Measurements from ENCODE around the gene NNMT. TPM values are rescaled to one million over a fixed set of nuclear protein-coding genes. Genes with fewer than 3 reads are reported as not detected.

The NNMT gene
- polyA plus RNA-seq, 1 donor (not counting 4 experiments of a cell fraction or from before 2014, with no cell fraction given), result 0.13 TPM

DNA sequence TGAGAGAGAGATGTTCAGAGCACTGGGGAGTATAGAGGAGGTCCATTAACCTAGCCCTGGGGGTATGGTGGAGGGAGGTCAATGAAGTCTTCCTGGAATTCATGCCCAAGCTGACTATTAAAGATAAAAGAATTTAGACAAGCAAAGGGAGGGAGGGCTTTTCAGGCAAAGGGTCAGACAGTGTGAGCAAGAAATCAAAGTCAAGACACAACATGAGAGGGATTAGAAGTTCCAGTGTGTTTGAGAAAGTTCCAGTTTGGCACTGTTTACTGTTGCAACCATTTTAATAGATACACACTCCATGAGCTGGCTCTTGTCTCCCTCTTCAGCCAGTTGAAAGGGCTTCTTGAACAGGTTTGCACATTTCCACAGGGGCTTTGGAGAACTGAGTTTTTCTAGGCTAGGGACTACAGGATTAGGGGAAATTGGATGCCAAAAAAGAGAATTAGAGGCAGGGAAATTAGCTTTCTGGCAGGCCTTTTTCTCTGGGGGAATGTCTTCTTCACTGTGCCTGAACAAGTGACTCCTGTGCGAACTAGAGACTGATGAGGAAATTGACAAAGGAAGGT lies 14.7 kb upstream of the NNMT start:
- Histone ChIP-seq H3K36me3 (ENCODE audit: control insufficient read depth in 2 of 2, extremely low read depth in 1 of 2, insufficient read depth in 2 of 2, low read length in 2 of 2) (no peaks in the 10 kb centered on the region), H3K79me2 (ENCODE audit: control insufficient read depth, insufficient read depth, low read length) (no peaks in the 10 kb centered on the region), H3K4me1 (ENCODE audit: control insufficient read depth, extremely low read depth, insufficient read depth, low read length) (no peaks in the 10 kb centered on the region), H2AFZ (ENCODE audit: control insufficient read depth, low read length) (no peak overlapping the region), H3K27ac (ENCODE audit: control insufficient read depth, insufficient read depth, low read length) (no peak overlapping the region), H3K4me3 (ENCODE audit: control insufficient read depth in 2 of 3, extremely low read depth in 1 of 3, insufficient read depth in 2 of 3, low read depth in 1 of 3, low read length in 3 of 3) (no peak overlapping the region), H3K4me2 (ENCODE audit: control insufficient read depth, extremely low read depth, insufficient read depth, low read depth, low read length) (no peak overlapping the region), H3K27me3 (ENCODE audit: control insufficient read depth, extremely low read depth, insufficient read depth, low read length) (no peaks in the 10 kb centered on the region), H4K20me1 (ENCODE audit: control insufficient read depth, extremely low read depth, insufficient read depth, low read length) (no peaks in the 10 kb centered on the region), H3K9me1 (ENCODE audit: control insufficient read depth, extremely low read depth, insufficient read depth, low read length) (no peaks in the 10 kb centered on the region), H3K9me3 (ENCODE audit: control insufficient read depth, low read depth, low read length) (no peaks in the 10 kb centered on the region), H3K9ac (ENCODE audit: control insufficient read depth, extremely low read depth, insufficient read depth, low read length) (no peak overlapping the region)
- FAIRE-seq, result no peak
- DNase-seq (ENCODE audit: low read depth, low spot score), result no peak
- dilution Hi-C loops (cut with MboI; ENCODE audit: extremely low pct_ligation_motif_present, low sequenced_read_pairs), result no loop called here
- TF ChIP-seq, protein P1, sequence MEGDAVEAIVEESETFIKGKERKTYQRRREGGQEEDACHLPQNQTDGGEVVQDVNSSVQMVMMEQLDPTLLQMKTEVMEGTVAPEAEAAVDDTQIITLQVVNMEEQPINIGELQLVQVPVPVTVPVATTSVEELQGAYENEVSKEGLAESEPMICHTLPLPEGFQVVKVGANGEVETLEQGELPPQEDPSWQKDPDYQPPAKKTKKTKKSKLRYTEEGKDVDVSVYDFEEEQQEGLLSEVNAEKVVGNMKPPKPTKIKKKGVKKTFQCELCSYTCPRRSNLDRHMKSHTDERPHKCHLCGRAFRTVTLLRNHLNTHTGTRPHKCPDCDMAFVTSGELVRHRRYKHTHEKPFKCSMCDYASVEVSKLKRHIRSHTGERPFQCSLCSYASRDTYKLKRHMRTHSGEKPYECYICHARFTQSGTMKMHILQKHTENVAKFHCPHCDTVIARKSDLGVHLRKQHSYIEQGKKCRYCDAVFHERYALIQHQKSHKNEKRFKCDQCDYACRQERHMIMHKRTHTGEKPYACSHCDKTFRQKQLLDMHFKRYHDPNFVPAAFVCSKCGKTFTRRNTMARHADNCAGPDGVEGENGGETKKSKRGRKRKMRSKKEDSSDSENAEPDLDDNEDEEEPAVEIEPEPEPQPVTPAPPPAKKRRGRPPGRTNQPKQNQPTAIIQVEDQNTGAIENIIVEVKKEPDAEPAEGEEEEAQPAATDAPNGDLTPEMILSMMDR (optimal IDR thresholded peaks at IDR 0.05 in 1 of 3, IDR thresholded peaks at IDR 0.05 in 1 of 3, conservative IDR thresholded peaks at IDR 0.05 in 1 of 3; ENCODE audit: extremely low read depth in 1 of 3, insufficient read depth in 2 of 3, low read length in 3 of 3), result no peak
- no peak for TF ChIP-seq EZH2 (IDR thresholded peaks at IDR 0.05; ENCODE audit: low read length)

- DNase-seq (ENCODE audit: low read depth, low spot score) (no peak), FAIRE-seq (no peak)
- H3K4me1 ChIP-seq (ENCODE audit: control insufficient read depth, extremely low read depth, insufficient read depth, low read length), result no peaks in the 10 kb centered on the region
- no peaks in the 10 kb centered on the region for H3K79me2 ChIP-seq (ENCODE audit: control insufficient read depth, insufficient read depth, low read length)
- H3K27ac ChIP-seq (ENCODE audit: control insufficient read depth, insufficient read depth, low read length), result no peak overlapping the region
- no peak overlapping the region for H3K4me2 ChIP-seq (ENCODE audit: control insufficient read depth, extremely low read depth, insufficient read depth, low read depth, low read length)
- H3K9me3 ChIP-seq (ENCODE audit: control insufficient read depth, low read depth, low read length), result no peaks in the 10 kb centered on the region
- H3K4me3 ChIP-seq (ENCODE audit: control insufficient read depth in 2 of 3, extremely low read depth in 1 of 3, insufficient read depth in 2 of 3, low read depth in 1 of 3, low read length in 3 of 3), result no peak overlapping the region
- H2AFZ ChIP-seq (ENCODE audit: control insufficient read depth, low read length), result no peak overlapping the region
- dilution Hi-C loops (cut with MboI; ENCODE audit: extremely low pct_ligation_motif_present, low sequenced_read_pairs), result no loop called here
- H4K20me1 ChIP-seq (ENCODE audit: control insufficient read depth, extremely low read depth, insufficient read depth, low read length), result no peaks in the 10 kb centered on the region
- H3K36me3 ChIP-seq (ENCODE audit: control insufficient read depth in 2 of 2, extremely low read depth in 1 of 2, insufficient read depth in 2 of 2, low read length in 2 of 2), result no peaks in the 10 kb centered on the region
- H3K9me1 ChIP-seq (ENCODE audit: control insufficient read depth, extremely low read depth, insufficient read depth, low read length), result no peaks in the 10 kb centered on the region
- H3K9ac ChIP-seq (ENCODE audit: control insufficient read depth, extremely low read depth, insufficient read depth, low read length), result no peak overlapping the region
- TF ChIP-seq EZH2 (IDR thresholded peaks at IDR 0.05; ENCODE audit: low read length), result no peak
- TF ChIP-seq, protein P1 (optimal IDR thresholded peaks at IDR 0.05 in 1 of 3, IDR thresholded peaks at IDR 0.05 in 1 of 3, conservative IDR thresholded peaks at IDR 0.05 in 1 of 3; ENCODE audit: extremely low read depth in 1 of 3, insufficient read depth in 2 of 3, low read length in 3 of 3), result no peak
- no peaks in the 10 kb centered on the region for H3K27me3 ChIP-seq (ENCODE audit: control insufficient read depth, extremely low read depth, insufficient read depth, low read length)
These were observed 13.7 kb upstream of the NNMT start for GRCh38 chr11:114282488-114282887.

Measured in keratinocyte (primary cell).